ENCODE measurements around the gene CMTM5. TPM values are rescaled to one million over a fixed set of nuclear protein-coding genes. Genes with fewer than 3 reads are reported as not detected.
"Not testable (repeated sequence)": the region's sequence is repeated elsewhere in the genome, so short reads cannot be mapped to it uniquely, and the experiment has no call there.

The CMTM5 gene
- total RNA-seq, 1 donor from 2014 or later = not detected

- no peak for TF ChIP-seq CTCF (conservative IDR thresholded peaks at IDR 0.05; ENCODE audit: low read depth, low read length)
- DNase-seq (ENCODE audit: low read depth) = no peak
- no peak overlapping the region for H3K4me3 ChIP-seq (ENCODE audit: low read depth, low read length)
Observed at GRCh38 chr14:23387916-23388882, 11.4 kb downstream of the CMTM5 start.

GRCh38 chr14:23388996-23389395 lies 12.2 kb downstream of the CMTM5 start:
- H3K4me3 ChIP-seq (ENCODE audit: low read depth, low read length) = no peak overlapping the region
- TF ChIP-seq CTCF (conservative IDR thresholded peaks at IDR 0.05; ENCODE audit: low read depth, low read length) = no peak
- no peak for DNase-seq (ENCODE audit: low read depth)

- H3K4me3 ChIP-seq (ENCODE audit: low read depth, low read length) = no peak overlapping the region
- TF ChIP-seq CTCF (conservative IDR thresholded peaks at IDR 0.05; ENCODE audit: low read depth, low read length) = no peak
- DNase-seq (ENCODE audit: low read depth) = no peak
Observed at GRCh38 chr14:23389396-23389795, 12.6 kb downstream of the CMTM5 start.

- not testable (repeated sequence) for DNase-seq (ENCODE audit: low read depth); H3K4me3 ChIP-seq (ENCODE audit: low read depth, low read length)
Observed at GRCh38 chr14:23389871-23390270, 13.0 kb downstream of the CMTM5 start.

- DNase-seq (ENCODE audit: low read depth) = no peak
- H3K4me3 ChIP-seq (ENCODE audit: low read depth, low read length) = no peak overlapping the region
- no peak for TF ChIP-seq CTCF (conservative IDR thresholded peaks at IDR 0.05; ENCODE audit: low read depth, low read length)
Observed at GRCh38 chr14:23392613-23393012, 15.8 kb downstream of the CMTM5 start.

- no peak for DNase-seq (ENCODE audit: low read depth)
- H3K4me3 ChIP-seq (ENCODE audit: low read depth, low read length) = no peak overlapping the region
- no peak for TF ChIP-seq CTCF (conservative IDR thresholded peaks at IDR 0.05; ENCODE audit: low read depth, low read length)
Observed at GRCh38 chr14:23396126-23396525, 19.3 kb downstream of the CMTM5 start.

- TF ChIP-seq CTCF (conservative IDR thresholded peaks at IDR 0.05; ENCODE audit: low read depth, low read length) = no peak
- DNase-seq (ENCODE audit: low read depth) = no peak
- no peak overlapping the region for H3K4me3 ChIP-seq (ENCODE audit: low read depth, low read length)
Observed at GRCh38 chr14:23396781-23397407, 20.0 kb downstream of the CMTM5 start.
